IPS-20b (cell line): ENCODE results near the gene HTR1E.
"Not testable (repeated sequence)": the region's sequence is repeated elsewhere in the genome, so short reads cannot be mapped to it uniquely, and the experiment has no call there.

ENCODE experiments used
- H3K27ac ChIP-seq: one replicate; pipeline ENCODE4 v1.5.1; 2013; ENCODE audit warnings: low read length
- H3K27me3 ChIP-seq: 2 replicates; pipeline ENCODE4 v1.6.1; 2013; ENCODE audit warnings: mild to moderate bottlenecking, low read length, inconsistent platforms; ENCODE audit not compliant: insufficient read depth
- H3K36me3 ChIP-seq: 2 replicates; pipeline ENCODE4 v1.6.1; 2013; ENCODE audit warnings: low read depth, mild to moderate bottlenecking, inconsistent platforms, low read length, moderate library complexity; ENCODE audit not compliant: insufficient read depth
- H3K4me1 ChIP-seq: 2 replicates; pipeline ENCODE4 v1.6.1; 2013; ENCODE audit warnings: mild to moderate bottlenecking, control low read depth, inconsistent platforms, low read length, moderate library complexity; ENCODE audit not compliant: insufficient read depth
- H3K4me3 ChIP-seq: 2 replicates; pipeline ENCODE4 v1.5.1; 2013; ENCODE audit warnings: mild to moderate bottlenecking, low read length, inconsistent platforms
- H3K9ac ChIP-seq: 2 replicates; pipeline ENCODE4 v1.6.1; 2013; ENCODE audit warnings: low read depth, mild to moderate bottlenecking, inconsistent platforms, low read length, moderate library complexity
- H3K9me3 ChIP-seq: 2 replicates; pipeline ENCODE4 v1.6.1; 2013; ENCODE audit warnings: mild to moderate bottlenecking, low read depth, low read length, inconsistent platforms; ENCODE audit not compliant: insufficient read depth

The HTR1E gene, protein sequence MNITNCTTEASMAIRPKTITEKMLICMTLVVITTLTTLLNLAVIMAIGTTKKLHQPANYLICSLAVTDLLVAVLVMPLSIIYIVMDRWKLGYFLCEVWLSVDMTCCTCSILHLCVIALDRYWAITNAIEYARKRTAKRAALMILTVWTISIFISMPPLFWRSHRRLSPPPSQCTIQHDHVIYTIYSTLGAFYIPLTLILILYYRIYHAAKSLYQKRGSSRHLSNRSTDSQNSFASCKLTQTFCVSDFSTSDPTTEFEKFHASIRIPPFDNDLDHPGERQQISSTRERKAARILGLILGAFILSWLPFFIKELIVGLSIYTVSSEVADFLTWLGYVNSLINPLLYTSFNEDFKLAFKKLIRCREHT

DNA sequence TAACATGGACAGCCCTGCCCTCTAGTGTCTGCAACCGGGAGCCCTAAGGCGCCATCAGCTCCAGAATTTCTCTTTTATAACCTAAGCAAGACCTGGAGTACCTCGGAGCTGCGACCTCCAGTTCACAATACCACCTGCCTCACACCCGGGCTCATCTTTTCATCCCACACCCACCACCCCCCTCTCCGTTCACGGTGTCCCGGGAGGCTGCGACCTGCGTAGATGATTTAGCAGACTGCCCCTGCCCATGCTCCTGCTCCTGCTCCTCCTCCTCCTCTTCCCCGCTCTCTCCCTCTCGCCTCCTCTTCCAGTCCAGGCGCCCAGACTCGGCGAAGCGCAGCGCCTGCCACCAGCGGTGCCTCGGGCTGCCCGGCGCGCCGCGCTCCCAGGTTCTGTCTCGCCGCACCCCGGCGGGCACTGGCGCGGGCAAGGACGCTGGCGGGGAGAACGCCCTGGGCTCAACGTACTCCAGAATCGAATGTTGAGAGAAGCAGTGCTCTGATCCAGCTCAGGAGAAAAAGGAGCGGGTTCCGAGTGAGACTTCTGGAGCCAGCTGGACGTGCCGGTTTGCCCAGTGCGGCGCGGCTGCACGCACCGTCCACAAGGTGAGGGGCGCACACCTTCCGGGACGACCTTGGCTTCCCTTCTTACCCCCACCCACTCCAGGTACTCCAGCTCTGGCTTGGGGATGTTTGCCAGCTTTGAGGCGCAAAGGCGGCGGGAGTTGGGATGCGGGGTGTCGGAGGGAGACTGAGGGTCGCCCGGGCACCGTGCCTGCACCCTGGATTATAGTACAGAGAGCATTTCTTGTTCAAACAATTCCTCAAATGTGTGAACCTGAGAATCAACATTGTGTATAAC lies at the start of gene HTR1E:
Gene HTR1E, plus strand, starts transcription at position 310 of the 861 bp plus-strand sequence. CDS start 77,807 bp downstream, outside the sequence.
- Histone ChIP-seq H3K9ac (peak within 1 kb of the TSS; percentile 47; the same call in 1 of the 2 replicates), H3K9me3 (no peaks in the 10 kb centered on the region), H3K4me3 (peak within 1 kb of the TSS; percentile 74), H3K4me1 (no peaks in the 10 kb centered on the region; the same call in 1 of the 2 replicates), H3K36me3 (no peaks in the 10 kb centered on the region), H3K27ac (no peak within 1 kb of the TSS), H3K27me3 (peaks cover 55% of the 10 kb centered on the region)

DNA sequence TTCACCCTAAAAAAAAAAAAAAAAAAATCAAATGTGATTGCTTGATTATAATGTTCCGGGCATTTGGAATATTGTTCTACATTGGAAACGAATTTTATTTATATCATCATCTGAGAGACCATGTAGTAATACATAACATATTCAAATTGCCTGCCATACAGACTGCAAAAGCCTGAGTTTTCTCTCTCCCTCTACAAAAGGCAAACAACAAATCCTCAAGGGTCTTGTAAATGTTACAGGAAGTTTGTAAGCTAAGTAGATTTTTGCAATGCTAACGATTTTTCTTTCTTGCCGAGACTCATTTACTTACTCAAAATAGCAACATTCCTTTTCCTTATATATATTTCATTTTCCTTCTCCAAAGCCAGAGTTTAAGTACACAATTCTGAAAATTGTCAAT lies 49.0 kb upstream of the HTR1E start:
- Histone ChIP-seq H3K27ac (no peak overlapping the region), H3K4me3 (no peak overlapping the region), H3K36me3 (no peaks in the 10 kb centered on the region), H3K9me3 (no peaks in the 10 kb centered on the region), H3K4me1 (peaks cover 16% of the 10 kb centered on the region), H3K9ac (no peak overlapping the region), H3K27me3 (no peaks in the 10 kb centered on the region)

DNA sequence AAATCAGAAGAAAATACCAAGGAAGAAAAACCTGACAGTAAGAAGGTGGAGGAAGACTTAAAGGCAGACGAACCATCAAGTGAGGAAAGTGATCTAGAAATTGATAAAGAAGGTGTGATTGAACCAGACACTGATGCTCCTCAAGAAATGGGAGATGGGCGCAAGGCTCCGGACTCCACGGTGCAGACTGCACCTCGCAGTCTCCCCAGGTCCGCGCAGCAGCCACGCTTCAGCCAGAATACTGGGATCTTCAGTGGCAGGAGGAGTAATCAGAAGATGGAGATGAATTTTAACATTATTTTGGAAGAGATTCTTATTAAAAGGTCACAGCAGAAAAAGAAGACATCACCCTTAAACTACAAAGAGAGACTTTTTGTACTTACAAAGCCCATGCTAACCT lies 40.1 kb upstream of the HTR1E start:
- Histone ChIP-seq H3K27me3 (peaks cover 12% of the 10 kb centered on the region), H3K4me3 (peak overlapping the region; percentile 47; the same call in 1 of the 2 replicates)
- H3K36me3 ChIP-seq, H3K4me1 ChIP-seq, H3K9me3 ChIP-seq, H3K27ac ChIP-seq, H3K9ac ChIP-seq: not testable (repeated sequence)

DNA sequence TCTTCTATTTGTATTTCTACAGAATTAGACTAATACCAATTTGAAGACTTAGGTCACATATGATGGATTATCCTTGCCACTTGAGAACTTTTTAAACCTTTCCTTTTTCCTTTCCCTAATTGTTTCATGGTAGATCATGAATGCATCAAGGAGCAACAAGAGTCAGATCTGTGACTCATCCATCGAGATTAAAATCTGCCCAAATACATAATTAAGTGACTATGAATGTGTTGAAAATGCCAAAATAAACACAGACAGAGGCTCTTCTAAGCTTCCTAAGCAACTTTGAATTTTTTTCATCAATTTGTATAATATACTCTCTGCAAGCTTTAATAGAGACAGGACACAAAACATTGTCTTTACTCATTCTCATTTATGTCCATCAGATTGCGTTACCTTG lies 23.5 kb upstream of the HTR1E start:
- H3K27me3 ChIP-seq: no peaks in the 10 kb centered on the region
- no peak overlapping the region for H3K4me3 ChIP-seq

DNA sequence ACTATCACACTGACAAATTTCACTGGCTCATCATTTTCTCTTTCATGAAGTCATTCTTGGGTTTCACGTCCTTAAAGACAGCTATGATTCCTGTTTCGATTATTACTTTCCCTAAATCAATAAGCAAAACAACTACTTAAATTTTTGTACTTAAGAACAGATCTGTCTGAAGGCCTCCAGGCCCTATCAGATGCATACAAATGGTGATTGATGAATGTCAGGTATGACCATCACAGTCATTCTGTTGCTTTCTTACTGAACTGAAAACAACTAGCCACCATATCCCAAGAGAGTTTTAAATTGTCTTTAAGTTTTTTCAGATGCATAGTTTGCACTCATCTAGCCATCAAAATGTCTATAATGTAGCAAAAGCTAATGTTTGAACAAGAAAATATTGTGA lies 20.9 kb upstream of the HTR1E start:
- Histone ChIP-seq H3K4me1 (peaks cover 5% of the 10 kb centered on the region; the same call in 1 of the 2 replicates), H3K36me3 (no peaks in the 10 kb centered on the region), H3K9me3 (no peaks in the 10 kb centered on the region), H3K27me3 (no peaks in the 10 kb centered on the region), H3K27ac (no peak overlapping the region), H3K4me3 (no peak overlapping the region), H3K9ac (no peak overlapping the region)

More for the DNA sequence above, 23.5 kb upstream of the HTR1E start:
- peaks cover 5% of the 10 kb centered on the region; the same call in 1 of the 2 replicates for H3K4me1 ChIP-seq
- no peak overlapping the region for H3K27ac ChIP-seq
- no peaks in the 10 kb centered on the region for H3K9me3 ChIP-seq
- no peaks in the 10 kb centered on the region for H3K36me3 ChIP-seq
- no peak overlapping the region for H3K9ac ChIP-seq

DNA sequence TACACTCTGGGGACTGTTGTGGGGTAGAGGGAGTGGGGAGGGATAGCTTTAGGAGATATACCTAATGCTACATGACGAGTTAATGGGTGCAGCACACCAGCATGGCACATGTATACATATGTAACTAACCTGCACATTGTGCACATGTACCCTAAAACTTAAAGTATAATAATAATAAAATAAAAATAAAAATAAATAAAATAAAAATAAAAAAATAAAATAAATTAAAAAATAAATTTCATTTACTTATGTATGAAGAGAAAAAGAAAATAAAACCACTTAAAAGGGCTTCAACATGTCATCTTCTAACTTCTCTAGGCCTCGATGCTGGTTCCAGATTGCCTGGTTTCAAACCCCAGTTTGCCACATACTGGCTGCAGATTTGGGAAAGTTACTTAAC lies 10.2 kb upstream of the HTR1E start:
- H3K9ac ChIP-seq, H3K27ac ChIP-seq, H3K27me3 ChIP-seq, H3K4me3 ChIP-seq, H3K4me1 ChIP-seq, H3K36me3 ChIP-seq, H3K9me3 ChIP-seq: not testable (repeated sequence)

DNA sequence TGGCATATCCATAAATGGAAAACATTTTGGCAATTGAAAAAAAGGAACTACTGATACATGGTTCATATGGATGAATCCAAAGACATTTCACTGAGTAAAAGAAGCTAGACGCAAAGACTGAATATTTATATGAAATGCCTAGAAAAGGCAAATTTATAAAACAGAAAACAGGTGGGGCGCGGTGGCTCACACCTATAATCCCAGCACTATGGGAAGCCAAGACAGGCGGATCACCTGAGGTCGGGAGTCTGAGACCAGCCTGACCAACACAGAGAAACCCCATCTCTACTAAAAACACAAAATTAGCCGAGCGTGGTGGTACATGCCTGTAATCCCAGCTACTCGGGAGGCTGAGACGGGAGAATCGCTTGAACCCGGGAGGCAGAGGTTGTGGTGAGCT lies 9.5 kb upstream of the HTR1E start:
- H3K9me3 ChIP-seq, H3K4me3 ChIP-seq, H3K9ac ChIP-seq, H3K36me3 ChIP-seq, H3K27me3 ChIP-seq, H3K4me1 ChIP-seq, H3K27ac ChIP-seq: not testable (repeated sequence)

DNA sequence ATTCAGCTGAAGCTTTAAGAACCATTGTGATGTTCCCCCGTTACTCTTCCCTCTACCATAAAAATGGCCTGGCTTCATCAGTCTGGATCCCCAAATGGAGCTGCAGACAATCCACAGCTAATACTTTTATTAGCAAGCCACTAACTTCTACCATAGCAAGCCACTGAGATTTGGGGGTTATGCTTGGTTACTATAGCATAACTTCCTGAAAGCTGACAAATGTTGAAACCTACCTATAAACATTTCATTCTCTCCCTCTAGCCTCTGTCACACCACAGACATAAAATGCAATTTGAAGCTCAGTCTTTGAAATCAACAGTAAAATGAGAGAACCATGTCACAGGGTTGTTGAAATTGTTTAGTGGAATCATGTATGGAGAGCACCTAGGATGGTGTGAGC lies 3.0 kb upstream of the HTR1E start:
- Histone ChIP-seq H3K27me3 (peaks cover 49% of the 10 kb centered on the region), H3K9me3 (no peaks in the 10 kb centered on the region), H3K4me3 (no peak overlapping the region), H3K4me1 (no peaks in the 10 kb centered on the region; the same call in 1 of the 2 replicates), H3K36me3 (no peaks in the 10 kb centered on the region), H3K9ac (no peak overlapping the region), H3K27ac (no peak overlapping the region)

DNA sequence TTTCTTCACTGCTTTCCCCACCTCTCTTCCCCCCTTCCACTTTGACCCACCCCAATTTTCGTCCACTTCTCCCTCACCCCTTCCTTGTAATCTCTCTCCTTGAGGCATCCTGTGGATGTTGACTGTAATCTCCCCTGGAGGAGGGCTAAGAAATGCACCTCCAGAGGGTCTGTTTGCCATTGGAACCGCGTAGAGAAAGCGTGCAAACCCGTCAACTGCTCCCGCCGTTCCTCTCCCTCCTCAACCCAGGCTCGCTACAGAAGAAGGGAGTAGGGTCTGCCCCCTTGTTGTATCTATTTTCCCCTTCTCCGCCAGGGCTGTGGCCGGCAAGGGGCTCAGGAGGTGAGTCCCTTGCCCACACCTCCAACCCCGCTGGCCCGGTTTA lies 502 bp upstream of the HTR1E start:
- Histone ChIP-seq H3K9ac (no peak overlapping the region; the same call in 1 of the 2 replicates), H3K9me3 (no peaks in the 10 kb centered on the region), H3K36me3 (no peaks in the 10 kb centered on the region), H3K27me3 (peaks cover 55% of the 10 kb centered on the region), H3K27ac (no peak overlapping the region), H3K4me1 (no peaks in the 10 kb centered on the region; the same call in 1 of the 2 replicates), H3K4me3 (peak overlapping the region; percentile 74; the same call in 1 of the 2 replicates)

DNA sequence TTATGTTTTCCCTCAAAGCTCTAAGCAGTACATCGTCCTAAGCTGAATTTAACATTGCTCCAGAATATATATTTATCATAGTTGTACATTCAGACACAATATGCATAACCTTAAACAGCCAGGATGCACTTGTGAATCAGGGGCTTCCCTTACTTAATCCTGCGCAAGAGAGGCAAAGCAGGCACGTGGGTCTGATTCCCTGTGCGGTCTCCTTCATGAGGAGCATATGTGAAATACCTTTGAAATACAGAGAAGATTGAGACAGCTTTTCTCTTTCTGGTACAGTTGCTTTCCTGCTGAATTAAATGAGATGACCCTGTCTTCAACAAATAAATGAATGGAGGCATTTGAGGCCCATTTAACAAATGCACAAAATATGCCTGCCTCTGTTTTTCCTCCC lies 1.5 kb downstream of the HTR1E start:
- H3K9ac ChIP-seq: no peak overlapping the region
- no peaks in the 10 kb centered on the region; the same call in 1 of the 2 replicates for H3K4me1 ChIP-seq
- no peaks in the 10 kb centered on the region for H3K36me3 ChIP-seq

DNA sequence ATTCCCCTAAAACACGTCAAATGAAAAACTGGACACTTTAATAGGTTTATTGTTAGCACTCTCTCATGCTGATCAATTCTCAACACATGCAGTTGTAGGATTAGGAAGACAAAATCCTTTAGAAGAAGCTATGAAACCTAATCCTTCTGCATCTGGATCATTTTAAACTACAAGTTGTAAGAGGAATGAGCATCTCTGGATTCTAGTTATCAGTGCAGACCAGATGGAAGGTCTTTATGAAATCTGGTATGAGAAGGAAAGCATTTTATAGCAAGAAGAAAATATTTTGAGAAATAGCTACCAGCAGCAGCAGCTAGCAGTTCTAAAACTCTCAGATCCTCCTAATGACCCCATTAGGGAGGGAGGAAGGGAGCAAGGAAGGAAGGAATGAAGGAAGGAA lies 4.1 kb downstream of the HTR1E start:
- Histone ChIP-seq H3K27ac (no peak overlapping the region), H3K4me1 (no peaks in the 10 kb centered on the region; the same call in 1 of the 2 replicates), H3K9ac (no peak overlapping the region), H3K27me3 (peaks cover 36% of the 10 kb centered on the region), H3K4me3 (no peak overlapping the region), H3K36me3 (no peaks in the 10 kb centered on the region), H3K9me3 (no peaks in the 10 kb centered on the region)

More for the DNA sequence above, 1.5 kb downstream of the HTR1E start:
- H3K4me3 ChIP-seq: no peak overlapping the region
- H3K9me3 ChIP-seq: no peaks in the 10 kb centered on the region
- H3K27me3 ChIP-seq: peaks cover 55% of the 10 kb centered on the region
- no peak overlapping the region for H3K27ac ChIP-seq
